Activated CD4-positive, alpha-beta T cell treated with anti-CD3 and anti-CD28 coated beads, Interleukin-2, Interleukin-6, amounts not matched to agents 100 ng/mL and 50 ng/mL, durations not matched to agents 16 hours and 8 hours (primary cell): ENCODE measurements around the gene ANAPC16.
A peak's percentile ranks its signal among the peaks of the same experiment; 100 is the strongest.
"Not testable (repeated sequence)": the region's sequence is repeated elsewhere in the genome, so short reads cannot be mapped to it uniquely, and the experiment has no call there.

Source experiments
- DNase-seq: peaks from one replicate; pipeline ENCODE4 v3.0.0-alpha.2; 2020

ANAPC16 gene

GRCh38 chr10:72215611-72216549, at the start of gene ANAPC16, which contains the start of gene ASCC1:
Gene ANAPC16 (plus strand): TSS chr10:72216012. CDS start chr10:72223915, 7,903 bp downstream.
Gene ASCC1 (minus strand): TSS chr10:72216276. CDS start chr10:72213298, 2,978 bp downstream.
- DNase-seq, result peak; percentile 96

GRCh38 chr10:72167118-72167517, 48.7 kb upstream of the ANAPC16 start:
- DNase-seq, result no peak

GRCh38 chr10:72170263-72170662, 45.5 kb upstream of the ANAPC16 start:
- no peak for DNase-seq

GRCh38 chr10:72170733-72171132, 45.1 kb upstream of the ANAPC16 start:
- no peak for DNase-seq

GRCh38 chr10:72171175-72171630, 44.6 kb upstream of the ANAPC16 start:
- DNase-seq, result no peak

GRCh38 chr10:72173262-72173618, 42.6 kb upstream of the ANAPC16 start:
- DNase-seq, result no peak

- peak; percentile 33 for DNase-seq
Measured at GRCh38 chr10:72173619-72174296, 42.1 kb upstream of the ANAPC16 start.

GRCh38 chr10:72174297-72174662, 41.5 kb upstream of the ANAPC16 start:
- DNase-seq, result no peak

GRCh38 chr10:72175149-72175548, 40.7 kb upstream of the ANAPC16 start:
- DNase-seq, result peak; percentile 17

- DNase-seq, result no peak
Measured at GRCh38 chr10:72176701-72177100, 39.1 kb upstream of the ANAPC16 start.

- DNase-seq, result no peak
Measured at GRCh38 chr10:72177454-72177853, 38.4 kb upstream of the ANAPC16 start.

- no peak for DNase-seq
Measured at GRCh38 chr10:72184156-72184555, 31.7 kb upstream of the ANAPC16 start.

GRCh38 chr10:72186258-72186981, 29.4 kb upstream of the ANAPC16 start:
- no peak for DNase-seq

- no peak for DNase-seq
Measured at GRCh38 chr10:72186982-72187330, 28.9 kb upstream of the ANAPC16 start.

- DNase-seq, result no peak
Measured at GRCh38 chr10:72194949-72195348, 20.9 kb upstream of the ANAPC16 start.

GRCh38 chr10:72200883-72201282, 14.9 kb upstream of the ANAPC16 start:
- no peak for DNase-seq

- no peak for DNase-seq
Measured at GRCh38 chr10:72201293-72201692, 14.5 kb upstream of the ANAPC16 start.

GRCh38 chr10:72204296-72204695, 11.5 kb upstream of the ANAPC16 start:
- no peak for DNase-seq

- no peak for DNase-seq
Measured at GRCh38 chr10:72204724-72205123, 11.1 kb upstream of the ANAPC16 start.

- no peak for DNase-seq
Measured at GRCh38 chr10:72206511-72207229, 9.1 kb upstream of the ANAPC16 start.

GRCh38 chr10:72208526-72208925, 7.3 kb upstream of the ANAPC16 start:
- DNase-seq, result peak; percentile 32

GRCh38 chr10:72211381-72211780, 4.4 kb upstream of the ANAPC16 start:
- not testable (repeated sequence) for DNase-seq

- DNase-seq, result not testable (repeated sequence)
Measured at GRCh38 chr10:72211832-72212231, 4.0 kb upstream of the ANAPC16 start.
